Measurements from ENCODE around the gene ZDHHC14.

ZDHHC14 gene

GRCh38 chr6:157579467-157580031, 198.6 kb downstream of the ZDHHC14 start:
- ChIA-PET POLR2A (no interaction called here), CTCF (no interaction called here)
- no peak for DNase-seq (ENCODE audit: low read depth, low spot score)
- TF ChIP-seq CTCF (IDR thresholded peaks at IDR 0.05; ENCODE audit: insufficient read depth, low read length, missing control alignments) = no peak
- no peak overlapping the region for H3K4me3 ChIP-seq (ENCODE audit: low read depth, low read length)

- no peak overlapping the region for H3K4me3 ChIP-seq (ENCODE audit: low read depth, low read length)
- no peak for TF ChIP-seq CTCF (IDR thresholded peaks at IDR 0.05; ENCODE audit: insufficient read depth, low read length, missing control alignments)
- no peak for DNase-seq (ENCODE audit: low read depth, low spot score)
- POLR2A ChIA-PET = no interaction called here
- CTCF ChIA-PET = no interaction called here
These were observed 203.0 kb downstream of the ZDHHC14 start for GRCh38 chr6:157584036-157584435.

GRCh38 chr6:157585274-157586087, 204.5 kb downstream of the ZDHHC14 start:
- no peak overlapping the region for H3K4me3 ChIP-seq (ENCODE audit: low read depth, low read length)
- TF ChIP-seq CTCF (IDR thresholded peaks at IDR 0.05; ENCODE audit: insufficient read depth, low read length, missing control alignments) = no peak
- DNase-seq (ENCODE audit: low read depth, low spot score) = no peak
- CTCF ChIA-PET = no interaction called here
- POLR2A ChIA-PET = interaction anchor here (0.6 kb wide), 1 partner anchor 184 kb away, joined by 3 read pairs; no protein-coding TSS in a partner anchor

GRCh38 chr6:157586088-157586414, 205.1 kb downstream of the ZDHHC14 start:
- ChIA-PET CTCF (interaction anchor here (1.3 kb wide), 1 partner anchor 19 kb away, joined by 3 read pairs; no protein-coding TSS in a partner anchor), POLR2A (no interaction called here)
- TF ChIP-seq CTCF (IDR thresholded peaks at IDR 0.05; ENCODE audit: insufficient read depth, low read length, missing control alignments) = no peak
- H3K4me3 ChIP-seq (ENCODE audit: low read depth, low read length) = no peak overlapping the region
- no peak for DNase-seq (ENCODE audit: low read depth, low spot score)

GRCh38 chr6:157586476-157587126, 205.6 kb downstream of the ZDHHC14 start:
- no peak for DNase-seq (ENCODE audit: low read depth, low spot score)
- no peak for TF ChIP-seq CTCF (IDR thresholded peaks at IDR 0.05; ENCODE audit: insufficient read depth, low read length, missing control alignments)
- ChIA-PET CTCF (interaction anchor here (1.3 kb wide), 1 partner anchor 18 kb away, joined by 3 read pairs; no protein-coding TSS in a partner anchor), POLR2A (no interaction called here)
- no peak overlapping the region for H3K4me3 ChIP-seq (ENCODE audit: low read depth, low read length)

Data from AG04449 (cell line).